ENCODE measurements around the gene CEP72.
"Not testable (repeated sequence)": the region's sequence is repeated elsewhere in the genome, so short reads cannot be mapped to it uniquely, and the experiment has no call there.

- TF ChIP-seq ELF4 (CRISPR knock-in tag; IDR thresholded peaks at IDR 0.05; ENCODE audit: borderline replicate concordance); CTCF (CRISPR knock-in tag; IDR thresholded peaks at IDR 0.05); IRX3 (CRISPR knock-in tag; IDR thresholded peaks at IDR 0.05; ENCODE audit: borderline replicate concordance, low read depth); POLR2A (IDR thresholded peaks at IDR 0.05; ENCODE audit: insufficient read depth in 1 of 2, low read depth in 2 of 2, low read length in 2 of 2); MYC (CRISPR knock-in tag; IDR thresholded peaks at IDR 0.05; ENCODE audit: borderline replicate concordance); EP300 (IDR thresholded peaks at IDR 0.05; ENCODE audit: low read depth in 2 of 2, low read length in 2 of 2); EP300 (CRISPR knock-in tag; IDR thresholded peaks at IDR 0.05; ENCODE audit: borderline replicate concordance); SRF (IDR thresholded peaks at IDR 0.05; ENCODE audit: low read depth, low read length); ZNF282 (IDR thresholded peaks at IDR 0.05; ENCODE audit: partially characterized antibody); ZBTB7A (CRISPR knock-in tag; IDR thresholded peaks at IDR 0.05); KDM6A (CRISPR knock-in tag; IDR thresholded peaks at IDR 0.05; ENCODE audit: low read depth): not testable (repeated sequence)
- TF ChIP-seq, protein P1, sequence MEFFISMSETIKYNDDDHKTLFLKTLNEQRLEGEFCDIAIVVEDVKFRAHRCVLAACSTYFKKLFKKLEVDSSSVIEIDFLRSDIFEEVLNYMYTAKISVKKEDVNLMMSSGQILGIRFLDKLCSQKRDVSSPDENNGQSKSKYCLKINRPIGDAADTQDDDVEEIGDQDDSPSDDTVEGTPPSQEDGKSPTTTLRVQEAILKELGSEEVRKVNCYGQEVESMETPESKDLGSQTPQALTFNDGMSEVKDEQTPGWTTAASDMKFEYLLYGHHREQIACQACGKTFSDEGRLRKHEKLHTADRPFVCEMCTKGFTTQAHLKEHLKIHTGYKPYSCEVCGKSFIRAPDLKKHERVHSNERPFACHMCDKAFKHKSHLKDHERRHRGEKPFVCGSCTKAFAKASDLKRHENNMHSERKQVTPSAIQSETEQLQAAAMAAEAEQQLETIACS (CRISPR knock-in tag; IDR thresholded peaks at IDR 0.05): not testable (repeated sequence)
These were observed 66.4 kb downstream of the CEP72 start for GRCh38 chr5:678521-678920.

Measured in HepG2 (cell line).